CD8-positive, alpha-beta memory T cell (primary cell): ENCODE results near the gene TMCC2. TPM values are rescaled to one million over a fixed set of nuclear protein-coding genes. Genes with fewer than 3 reads are reported as not detected.
A peak's percentile ranks its signal among the peaks of the same experiment; 100 is the strongest.

Source experiments
- CTCF ChIA-PET: fragments of 350-600 bp; sonication (Branson Sonifier 250); formaldehyde crosslinking; loops from one replicate; lab custom pipeline; 2021; ENCODE audit warnings: antibody characterized with exemption; lab: Charles Lee
- POLR2A ChIA-PET: fragments of 350-600 bp; sonication (Branson Sonifier 250); formaldehyde crosslinking; loops from one replicate; lab custom pipeline; 2021; ENCODE audit warnings: antibody characterized with exemption; lab: Charles Lee
- DNase-seq, 5 donors: peaks; one replicate each; pipeline versions ENCODE4 v3.0.0 to v3.0.0-alpha.2; 2020 to 2022; ENCODE audit warnings: mixed read lengths in 1 of 5
- H3K27ac ChIP-seq: one replicate; pipeline ENCODE4 v1.7.0; 2013; ENCODE audit warnings: low read depth, mild to moderate bottlenecking, low read length, moderate library complexity
- H3K27me3 ChIP-seq: 2 replicates; pipeline ENCODE4 v1.7.0; 2013; ENCODE audit warnings: low read length, mild to moderate bottlenecking; ENCODE audit not compliant: insufficient read depth, poor library complexity, severe bottlenecking
- H3K36me3 ChIP-seq: 2 replicates; pipeline ENCODE4 v1.7.0; 2013; ENCODE audit warnings: mild to moderate bottlenecking, low read length, moderate library complexity; ENCODE audit not compliant: insufficient read depth
- H3K4me1 ChIP-seq: 2 replicates; pipeline ENCODE4 v1.7.0; 2013; ENCODE audit warnings: mild to moderate bottlenecking, low read length, moderate library complexity; ENCODE audit not compliant: insufficient read depth
- H3K4me3 ChIP-seq: 2 replicates; pipeline ENCODE4 v1.7.0; 2013; ENCODE audit warnings: mild to moderate bottlenecking, low read length
- H3K9me3 ChIP-seq: 2 replicates; pipeline ENCODE4 v1.7.0; 2013; ENCODE audit warnings: mild to moderate bottlenecking, low read length
- H3K27ac Mint-ChIP-seq, 8 donors: one replicate each; pipeline ENCODE4 v1.8.0; 2020 to 2021; ENCODE audit warnings: mixed read lengths in 8 of 8, mild to moderate bottlenecking in 6 of 8, inconsistent platforms in 3 of 8, moderate library complexity in 3 of 8
- H3K27me3 Mint-ChIP-seq, 2 donors: one replicate each; pipeline ENCODE4 v1.8.0; 2020 to 2021; ENCODE audit warnings: mixed read lengths in 2 of 2, mild to moderate bottlenecking in 1 of 2, moderate library complexity in 1 of 2
- H3K36me3 Mint-ChIP-seq, 3 donors: one replicate each; pipeline ENCODE4 v1.8.0; 2020 to 2021; ENCODE audit warnings: mixed read lengths in 3 of 3, inconsistent platforms in 1 of 3, mild to moderate bottlenecking in 1 of 3
- H3K4me1 Mint-ChIP-seq, 3 donors: one replicate each; pipeline ENCODE4 v1.8.0; 2020 to 2021; ENCODE audit warnings: mixed read lengths in 3 of 3, inconsistent platforms in 1 of 3, mild to moderate bottlenecking in 1 of 3
- H3K4me3 Mint-ChIP-seq, 7 donors: one replicate each; pipeline ENCODE4 v1.8.0; 2020 to 2021; ENCODE audit warnings: mixed read lengths in 7 of 7, mild to moderate bottlenecking in 6 of 7, moderate library complexity in 4 of 7, inconsistent platforms in 2 of 7
- H3K9me3 Mint-ChIP-seq, 5 donors: one replicate each; pipeline ENCODE4 v1.8.0; 2020 to 2022; ENCODE audit warnings: mixed read lengths in 5 of 5, mild to moderate bottlenecking in 3 of 5, moderate library complexity in 2 of 5, inconsistent platforms in 1 of 5
- polyA plus RNA-seq: library from polyadenylated mRNA; unstranded; fragments of 300-500 nt; fragmentation: Illumina TruSeq; gene quantifications from one replicate; pipeline ENCODE4 v1.2.3, GENCODE V29; 2021
- total RNA-seq, 2 experiments: library from RNA; stranded (reverse); gene quantifications; one replicate each; pipeline ENCODE4 v1.2.3, GENCODE V29; 2021

The TMCC2 gene
- total and polyA plus RNA-seq, 3 experiments from 2014 or later, result 1.4 to 8.4 (median 7.1) TPM

DNA sequence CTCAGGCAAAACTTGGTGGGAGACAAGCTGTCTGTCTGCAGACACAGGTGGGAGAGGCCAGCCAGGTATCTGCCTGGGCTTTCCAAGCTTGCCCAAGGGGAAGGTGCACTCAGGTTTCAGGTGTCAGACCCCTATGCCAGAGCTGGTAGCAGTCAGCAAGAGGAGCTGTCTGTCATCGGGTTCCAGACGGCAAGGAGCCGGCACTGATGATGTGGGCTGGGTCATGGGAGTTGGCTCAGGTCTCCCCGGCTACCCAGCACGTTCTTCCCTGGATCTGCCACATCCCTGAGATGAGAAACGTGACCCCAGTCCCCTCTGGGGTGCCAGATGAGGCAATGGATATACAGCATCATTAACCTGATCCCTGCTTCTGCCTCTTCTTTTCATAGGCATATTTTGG is 23.0 kb downstream of the TMCC2 start:
- Histone ChIP-seq H3K4me3 (no peak overlapping the region), H3K36me3 (no peaks in the 10 kb centered on the region), H3K27me3 (no peaks in the 10 kb centered on the region), H3K9me3 (no peaks in the 10 kb centered on the region), H3K4me1 (no peaks in the 10 kb centered on the region), H3K27ac (no peak overlapping the region)
- peaks cover 0 to 4% (median 0%) of the 10 kb centered on the region in 3 donors for H3K4me1 Mint-ChIP-seq
- no peaks in the 10 kb centered on the region for H3K36me3 Mint-ChIP-seq
- no peaks in the 10 kb centered on the region for H3K9me3 Mint-ChIP-seq
- POLR2A ChIA-PET, result no interaction called here
- no peaks in the 10 kb centered on the region for H3K27me3 Mint-ChIP-seq
- H3K4me3 Mint-ChIP-seq, result no peak overlapping the region
- CTCF ChIA-PET, result interaction anchor here (0.5 to 1.5 kb wide), 4 partner anchors 16 to 75 kb away, joined by 3 to 5 read pairs (median 4); partner anchors contain the start of gene TMCC2
- DNase-seq, result no peak
- H3K27ac Mint-ChIP-seq, result peak overlapping the region in 1 of 8 donors; percentile 32

DNA sequence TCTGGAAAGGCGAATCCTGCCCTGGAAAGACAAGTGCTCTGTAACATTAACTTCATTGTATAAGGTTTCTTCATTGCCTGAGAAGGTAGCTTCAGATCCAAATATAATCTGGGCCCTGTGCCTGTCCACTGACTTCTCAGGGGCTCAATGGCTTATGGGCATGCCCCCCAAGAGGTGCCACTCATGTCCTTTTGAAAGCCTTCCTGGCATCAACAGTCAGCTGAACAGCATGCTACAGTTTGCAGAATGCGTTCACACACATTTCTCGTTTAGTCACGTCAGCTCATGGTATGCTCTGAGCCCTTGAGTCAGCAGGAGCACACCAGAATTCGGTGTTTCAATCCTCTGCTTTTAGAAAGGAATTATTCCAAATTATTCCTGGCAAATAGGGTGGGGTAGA is 23.8 kb downstream of the TMCC2 start:
- no peak overlapping the region for H3K4me3 ChIP-seq
- Mint-ChIP-seq H3K27me3 (no peaks in the 10 kb centered on the region), H3K27ac (no peak overlapping the region), H3K4me3 (no peak overlapping the region), H3K4me1 (peaks cover 0 to 2% (median 0%) of the 10 kb centered on the region in 3 donors), H3K9me3 (no peaks in the 10 kb centered on the region), H3K36me3 (no peaks in the 10 kb centered on the region)
- ChIA-PET POLR2A (interaction anchor here (0.5 kb wide), 1 partner anchor 394 kb away, joined by 5 read pairs; no protein-coding TSS in a partner anchor), CTCF (interaction anchor here (1.5 kb wide), 1 partner anchor 24 kb away, joined by 4 read pairs; the partner anchor contains the start of gene TMCC2)
- H3K27me3 ChIP-seq, result no peaks in the 10 kb centered on the region
- H3K4me1 ChIP-seq, result no peaks in the 10 kb centered on the region
- no peak overlapping the region for H3K27ac ChIP-seq
- no peaks in the 10 kb centered on the region for H3K36me3 ChIP-seq
- H3K9me3 ChIP-seq, result no peaks in the 10 kb centered on the region
- DNase-seq, result no peak

DNA sequence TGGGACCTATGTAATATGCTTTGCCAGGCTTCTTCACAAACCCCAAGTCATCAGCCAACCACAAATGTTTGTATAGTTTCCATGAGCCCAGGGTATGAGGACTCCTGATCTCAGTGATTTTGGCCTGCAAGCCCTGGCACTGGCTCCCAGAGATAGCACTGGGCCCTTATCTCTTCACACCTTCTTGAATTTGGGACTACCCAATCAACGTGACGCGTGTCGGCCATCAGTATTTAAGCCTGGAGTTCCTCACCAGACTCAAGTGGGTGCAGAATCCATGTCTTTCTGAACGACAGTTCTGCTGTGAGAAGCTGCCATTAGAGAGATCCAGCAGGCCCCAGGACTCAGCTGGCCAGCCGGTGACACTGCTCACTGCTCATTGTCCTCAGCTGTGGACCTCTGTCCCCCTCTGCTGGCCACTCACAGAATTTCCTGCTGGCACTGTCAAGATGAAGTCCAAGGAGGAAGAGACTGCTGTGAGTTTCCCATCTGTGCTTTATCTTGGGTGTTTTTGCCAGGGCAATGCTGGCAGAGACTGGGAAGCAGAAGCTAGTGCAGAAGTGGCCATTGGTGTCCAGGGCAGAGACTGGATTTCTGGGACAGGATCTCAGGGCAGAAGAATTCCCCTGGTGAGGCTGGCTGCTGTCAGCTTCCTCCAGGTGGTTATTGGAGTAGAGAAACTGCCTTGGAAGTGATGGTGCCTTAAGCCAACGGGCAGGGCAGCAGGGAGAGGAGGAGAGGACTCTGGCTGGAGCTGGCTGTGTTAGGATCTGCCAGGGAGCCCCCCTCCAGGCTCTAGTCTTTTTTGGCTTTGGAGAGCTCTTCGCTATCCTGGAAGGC is 28.4 kb downstream of the TMCC2 start:
- Mint-ChIP-seq H3K27me3 (no peaks in the 10 kb centered on the region), H3K27ac (peak overlapping the region in 1 of 8 donors; percentile 57), H3K9me3 (no peaks in the 10 kb centered on the region), H3K4me3 (no peak overlapping the region), H3K4me1 (peaks cover 0 to 2% (median 0%) of the 10 kb centered on the region in 3 donors), H3K36me3 (no peaks in the 10 kb centered on the region)
- H3K4me1 ChIP-seq, result no peaks in the 10 kb centered on the region
- H3K9me3 ChIP-seq, result no peaks in the 10 kb centered on the region
- peak; percentile 68 to 86 (median 71) for DNase-seq
- ChIA-PET CTCF (interaction anchor here (0.7 to 37.5 kb wide), 34 partner anchors 9 to 369 kb away, joined by 3 to 1351 read pairs (median 5); partner anchors contain the start of genes DSTYK, NUAK2, RBBP5 and TMCC2), POLR2A (no interaction called here)
- H3K36me3 ChIP-seq, result no peaks in the 10 kb centered on the region
- no peak overlapping the region for H3K27ac ChIP-seq
- H3K4me3 ChIP-seq, result no peak overlapping the region
- no peaks in the 10 kb centered on the region for H3K27me3 ChIP-seq

DNA sequence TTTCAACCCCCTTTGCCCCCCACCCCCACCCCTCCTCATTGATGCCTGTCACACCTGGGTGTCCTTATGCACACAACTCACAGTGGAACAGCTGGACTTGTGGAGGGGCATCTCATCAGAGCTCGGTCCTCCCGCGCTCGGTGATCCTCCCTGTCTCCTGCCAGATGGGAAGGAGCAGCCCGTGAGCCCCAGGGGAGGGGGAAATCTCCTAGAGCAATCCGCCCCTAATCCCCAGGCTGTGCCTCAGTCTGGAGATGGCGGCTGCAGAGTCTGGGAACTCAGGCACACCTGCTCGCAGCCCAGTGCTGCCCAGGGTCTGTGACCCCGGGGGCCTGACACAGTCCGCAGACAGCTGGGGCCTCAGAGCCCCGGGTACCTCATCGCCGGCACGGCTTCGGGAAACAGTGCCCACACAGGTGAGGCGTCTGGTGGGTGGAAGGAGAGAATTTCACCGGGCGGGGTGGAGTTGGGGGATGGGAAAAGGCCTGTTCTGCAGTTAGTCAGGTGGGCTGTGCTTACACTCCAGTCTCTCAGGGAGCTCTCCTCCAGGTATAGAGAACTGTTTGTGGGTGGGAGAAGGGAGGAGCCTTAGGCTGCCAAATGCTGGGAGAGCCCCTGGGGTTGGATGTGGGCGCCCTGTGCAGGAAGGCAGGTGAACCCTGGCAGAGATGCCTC is 29.3 kb downstream of the TMCC2 start:
- Mint-ChIP-seq H3K9me3 (no peaks in the 10 kb centered on the region), H3K4me1 (peaks cover 0 to 7% (median 0%) of the 10 kb centered on the region in 3 donors), H3K27ac (no peak overlapping the region), H3K27me3 (no peaks in the 10 kb centered on the region), H3K4me3 (no peak overlapping the region), H3K36me3 (no peaks in the 10 kb centered on the region)
- no peaks in the 10 kb centered on the region for H3K36me3 ChIP-seq
- H3K27me3 ChIP-seq, result no peaks in the 10 kb centered on the region
- H3K27ac ChIP-seq, result no peak overlapping the region
- H3K4me3 ChIP-seq, result no peak overlapping the region
- no peaks in the 10 kb centered on the region for H3K4me1 ChIP-seq
- CTCF ChIA-PET, result interaction anchor here (0.7 to 37.5 kb wide), 29 partner anchors 8 to 369 kb away, joined by 3 to 1351 read pairs (median 5); partner anchors contain the start of genes NUAK2, RBBP5 and TMCC2
- POLR2A ChIA-PET, result no interaction called here
- no peak for DNase-seq
- no peaks in the 10 kb centered on the region for H3K9me3 ChIP-seq

DNA sequence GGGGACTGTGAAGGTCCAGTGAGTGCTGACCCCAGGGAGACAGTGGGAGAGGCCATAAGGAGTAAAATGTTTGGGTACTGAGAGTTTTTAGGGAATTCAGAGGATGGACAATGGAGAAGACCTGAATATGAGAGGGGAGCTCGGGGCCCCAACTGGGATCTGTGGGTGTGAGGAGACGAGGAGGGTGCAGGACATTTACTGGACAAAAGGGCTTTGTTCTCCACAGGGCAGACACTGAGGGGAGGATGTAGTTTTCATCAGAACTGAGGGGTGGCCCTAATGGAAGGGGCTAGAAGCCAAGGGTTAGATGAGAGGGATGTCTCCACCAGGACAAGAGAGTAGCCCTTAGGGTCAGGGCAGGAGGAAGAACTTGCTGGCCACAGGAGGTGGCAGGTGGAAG is 30.0 kb downstream of the TMCC2 start:
- H3K36me3 Mint-ChIP-seq, result no peaks in the 10 kb centered on the region
- DNase-seq, result no peak
- H3K27me3 ChIP-seq, result no peaks in the 10 kb centered on the region
- no peak overlapping the region for H3K4me3 ChIP-seq
- ChIA-PET CTCF (interaction anchor here (0.8 to 37.5 kb wide), 9 partner anchors 11 to 280 kb away, joined by 3 to 1351 read pairs (median 13); partner anchors contain the start of genes NUAK2, RBBP5 and TMCC2), POLR2A (no interaction called here)
- no peaks in the 10 kb centered on the region for H3K9me3 Mint-ChIP-seq
- H3K27ac Mint-ChIP-seq, result peak overlapping the region in 1 of 8 donors; percentile 16
- H3K9me3 ChIP-seq, result no peaks in the 10 kb centered on the region
- no peaks in the 10 kb centered on the region for H3K4me1 ChIP-seq
- H3K4me3 Mint-ChIP-seq, result no peak overlapping the region
- peaks cover 0 to 9% (median 2%) of the 10 kb centered on the region in 3 donors for H3K4me1 Mint-ChIP-seq
- H3K27ac ChIP-seq, result no peak overlapping the region
- no peaks in the 10 kb centered on the region for H3K36me3 ChIP-seq
- H3K27me3 Mint-ChIP-seq, result peaks cover 0 to 1% of the 10 kb centered on the region in 2 donors

DNA sequence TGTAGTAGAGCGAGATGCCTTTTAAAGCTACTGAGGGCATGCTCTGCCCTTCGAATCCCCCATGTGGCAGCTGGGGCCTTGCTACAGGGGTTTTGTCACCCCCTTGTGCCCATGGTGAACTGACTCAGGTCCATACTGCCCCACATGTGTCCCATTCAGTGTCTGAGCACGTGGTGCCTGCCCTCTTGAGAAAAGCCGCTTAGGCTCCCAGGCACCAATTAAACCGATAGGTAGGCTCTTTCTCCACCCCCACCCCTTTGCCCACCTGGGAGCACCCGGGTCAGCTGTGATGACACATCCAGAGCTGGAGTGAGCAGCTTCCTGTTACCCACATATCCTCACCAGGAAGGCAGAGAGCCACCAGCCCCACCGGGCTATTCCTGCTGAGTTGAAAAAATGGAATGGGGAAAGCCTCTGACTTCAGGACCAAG is 30.5 kb downstream of the TMCC2 start:
- Mint-ChIP-seq H3K9me3 (no peaks in the 10 kb centered on the region), H3K36me3 (no peaks in the 10 kb centered on the region), H3K27me3 (peaks cover 0 to 4% of the 10 kb centered on the region in 2 donors), H3K4me3 (no peak overlapping the region), H3K4me1 (peaks cover 0 to 13% (median 6%) of the 10 kb centered on the region in 3 donors), H3K27ac (no peak overlapping the region)
- no peak overlapping the region for H3K27ac ChIP-seq
- no peak for DNase-seq
- no peaks in the 10 kb centered on the region for H3K9me3 ChIP-seq
- peaks cover 5% of the 10 kb centered on the region for H3K4me1 ChIP-seq
- H3K27me3 ChIP-seq, result no peaks in the 10 kb centered on the region
- CTCF ChIA-PET, result interaction anchor here (0.8 to 37.5 kb wide), 7 partner anchors 14 to 281 kb away, joined by 3 to 1351 read pairs (median 6); partner anchors contain the start of genes NUAK2 and TMCC2
- H3K4me3 ChIP-seq, result no peak overlapping the region
- POLR2A ChIA-PET, result no interaction called here
- no peaks in the 10 kb centered on the region for H3K36me3 ChIP-seq

DNA sequence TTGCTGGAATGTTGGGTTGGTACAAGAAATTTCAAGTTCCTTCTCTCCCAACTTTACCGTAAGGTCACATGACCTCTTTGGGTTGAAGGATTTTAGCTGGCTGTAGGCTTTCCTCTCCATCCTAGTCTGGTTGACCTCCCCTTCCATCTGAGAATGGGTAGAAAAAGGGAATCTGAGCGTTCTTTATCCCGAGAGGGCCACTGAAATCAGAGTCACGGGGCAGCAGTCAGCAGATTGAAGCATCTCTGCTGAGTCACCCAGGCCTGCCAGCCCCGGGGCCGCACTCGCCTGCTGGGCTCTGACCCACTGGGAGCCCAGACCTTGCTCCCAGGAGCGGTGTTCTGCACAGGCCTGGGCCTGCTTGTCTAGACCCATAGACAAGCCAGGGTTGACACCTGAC is 31.0 kb downstream of the TMCC2 start:
- Histone ChIP-seq H3K9me3 (no peaks in the 10 kb centered on the region), H3K4me1 (peaks cover 7% of the 10 kb centered on the region), H3K27me3 (no peaks in the 10 kb centered on the region), H3K27ac (no peak overlapping the region), H3K36me3 (no peaks in the 10 kb centered on the region), H3K4me3 (no peak overlapping the region)
- Mint-ChIP-seq H3K27ac (peak overlapping the region in 1 of 8 donors; percentile 33), H3K4me3 (no peak overlapping the region), H3K27me3 (peaks cover 0 to 4% of the 10 kb centered on the region in 2 donors), H3K4me1 (peaks cover 0 to 13% (median 6%) of the 10 kb centered on the region in 3 donors), H3K9me3 (no peaks in the 10 kb centered on the region), H3K36me3 (no peaks in the 10 kb centered on the region)
- DNase-seq, result no peak
- ChIA-PET POLR2A (no interaction called here), CTCF (interaction anchor here (0.8 to 37.5 kb wide), 6 partner anchors 13 to 281 kb away, joined by 3 to 1351 read pairs (median 6); partner anchors contain the start of gene NUAK2)
